Tibial nerve (tissue), 4 donors: Measurements from ENCODE around the gene TERT. TPM values are rescaled to one million over a fixed set of nuclear protein-coding genes. Genes with fewer than 3 reads are reported as not detected.
"Not testable (repeated sequence)": the region's sequence is repeated elsewhere in the genome, so short reads cannot be mapped to it uniquely, and the experiment has no call there.

ENCODE experiments used
- DNase-seq, 2 donors: peaks; one replicate each; pipeline ENCODE4 v3.0.0-alpha.2; 2019; ENCODE audit warnings: low spot score in 2 of 2
- H3K27ac ChIP-seq, 4 donors: fragments of 200-600 bp; sonication (generic) in 3 of 4; one replicate each; pipeline ENCODE4 v1.5.1; 2017 to 2019; ENCODE audit warnings: mild to moderate bottlenecking in 1 of 4
- H3K27me3 ChIP-seq, 2 donors: fragments of 200-600 bp; sonication (generic) in 1 of 2; one replicate each; pipeline versions ENCODE4 v1.5.1 to v1.6.0; 2017 to 2019
- H3K36me3 ChIP-seq, 3 donors: fragments of 200-600 bp; sonication (generic); one replicate each; pipeline ENCODE4 v1.5.1; 2018 to 2019
- H3K4me1 ChIP-seq, 4 donors: fragments of 200-600 bp; sonication (generic) in 3 of 4; one replicate each; pipeline ENCODE4 v1.5.1; 2017 to 2019
- H3K4me3 ChIP-seq, 4 donors: fragments of 200-600 bp; sonication (generic) in 3 of 4; one replicate each; pipeline ENCODE4 v1.5.1; 2017 to 2019; ENCODE audit warnings: mild to moderate bottlenecking in 1 of 4, moderate library complexity in 1 of 4
- H3K9me3 ChIP-seq, 4 donors: fragments of 200-600 bp; sonication (generic) in 3 of 4; one replicate each; pipeline ENCODE4 v1.5.1; 2017 to 2019
- EP300 ChIP-seq, 2 donors: sonication (generic); formaldehyde crosslinking; IDR thresholded peaks; one replicate each; pipeline ENCODE4 v1.6.1; 2017; ENCODE audit warnings: antibody characterized with exemption in 2 of 2, mild to moderate bottlenecking in 1 of 2
- POLR2A ChIP-seq, 2 donors: fragments of 450-650 bp; IDR thresholded peaks; one replicate each; pipeline ENCODE4 v1.6.1; 2017; ENCODE audit warnings: antibody characterized with exemption in 2 of 2, mild to moderate bottlenecking in 2 of 2, moderate library complexity in 2 of 2
- WGBS, 2 donors: methylation state at CpG; one replicate each; pipeline ENCODE4 v1.1.5; 2018; 5-methylcytosine and 5-hydroxymethylcytosine counted together
- total RNA-seq, 4 donors: library from RNA; depleted of rRNA; stranded (reverse); fragments of >200 nt; gene quantifications; one replicate each; pipeline ENCODE4 v1.1.0, GENCODE V29; 2016
- TF ChIP-seq, protein P1 (sequence below), 5 experiments: fragments of 200-600 bp in 3 of 5; fragments of 450-650 bp in 2 of 5; sonication (generic) in 3 of 5; IDR thresholded peaks; one replicate each; pipeline ENCODE4 v1.5.1; 2016 to 2019; ENCODE audit warnings: antibody characterized with exemption in 5 of 5, mild to moderate bottlenecking in 3 of 5, moderate library complexity in 2 of 5

Gene TERT
- total RNA-seq, 4 donors from 2014 or later = not detected

DNA sequence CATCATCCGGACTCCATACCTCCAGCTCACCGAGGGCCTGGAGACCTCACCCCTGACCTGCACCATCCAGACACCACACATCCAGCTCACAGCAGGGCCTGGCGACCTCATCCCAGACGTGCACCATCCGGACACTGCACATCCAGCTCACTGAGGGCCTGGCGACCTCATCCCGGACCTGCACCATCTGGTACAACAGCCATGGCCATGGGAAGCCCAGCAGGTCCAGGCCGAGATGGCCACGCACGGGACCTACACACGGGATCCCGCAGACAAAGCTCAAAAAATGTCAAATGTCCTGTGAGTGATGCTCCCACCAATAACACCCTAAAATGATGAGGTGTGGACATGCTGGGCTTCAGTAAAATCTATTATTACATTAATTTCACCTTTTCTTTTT is 9.7 kb downstream of the TERT start:
- Histone ChIP-seq H3K4me3 (no peak overlapping the region), H3K36me3 (no peaks in the 10 kb centered on the region), H3K27ac (no peak overlapping the region), H3K9me3 (peaks cover 0 to 11% (median 0%) of the 10 kb centered on the region in 4 donors), H3K4me1 (no peaks in the 10 kb centered on the region), H3K27me3 (no peaks in the 10 kb centered on the region)
- TF ChIP-seq, protein P1, sequence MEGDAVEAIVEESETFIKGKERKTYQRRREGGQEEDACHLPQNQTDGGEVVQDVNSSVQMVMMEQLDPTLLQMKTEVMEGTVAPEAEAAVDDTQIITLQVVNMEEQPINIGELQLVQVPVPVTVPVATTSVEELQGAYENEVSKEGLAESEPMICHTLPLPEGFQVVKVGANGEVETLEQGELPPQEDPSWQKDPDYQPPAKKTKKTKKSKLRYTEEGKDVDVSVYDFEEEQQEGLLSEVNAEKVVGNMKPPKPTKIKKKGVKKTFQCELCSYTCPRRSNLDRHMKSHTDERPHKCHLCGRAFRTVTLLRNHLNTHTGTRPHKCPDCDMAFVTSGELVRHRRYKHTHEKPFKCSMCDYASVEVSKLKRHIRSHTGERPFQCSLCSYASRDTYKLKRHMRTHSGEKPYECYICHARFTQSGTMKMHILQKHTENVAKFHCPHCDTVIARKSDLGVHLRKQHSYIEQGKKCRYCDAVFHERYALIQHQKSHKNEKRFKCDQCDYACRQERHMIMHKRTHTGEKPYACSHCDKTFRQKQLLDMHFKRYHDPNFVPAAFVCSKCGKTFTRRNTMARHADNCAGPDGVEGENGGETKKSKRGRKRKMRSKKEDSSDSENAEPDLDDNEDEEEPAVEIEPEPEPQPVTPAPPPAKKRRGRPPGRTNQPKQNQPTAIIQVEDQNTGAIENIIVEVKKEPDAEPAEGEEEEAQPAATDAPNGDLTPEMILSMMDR (IDR thresholded peaks at IDR 0.05) = no peak
- no peak for TF ChIP-seq POLR2A (IDR thresholded peaks at IDR 0.05)
- TF ChIP-seq EP300 (IDR thresholded peaks at IDR 0.05) = no peak
- 81 to 92% methylated on average over 8 to 12 of the region's 12 CpGs for WGBS, 2 donors
- no peak for DNase-seq

DNA sequence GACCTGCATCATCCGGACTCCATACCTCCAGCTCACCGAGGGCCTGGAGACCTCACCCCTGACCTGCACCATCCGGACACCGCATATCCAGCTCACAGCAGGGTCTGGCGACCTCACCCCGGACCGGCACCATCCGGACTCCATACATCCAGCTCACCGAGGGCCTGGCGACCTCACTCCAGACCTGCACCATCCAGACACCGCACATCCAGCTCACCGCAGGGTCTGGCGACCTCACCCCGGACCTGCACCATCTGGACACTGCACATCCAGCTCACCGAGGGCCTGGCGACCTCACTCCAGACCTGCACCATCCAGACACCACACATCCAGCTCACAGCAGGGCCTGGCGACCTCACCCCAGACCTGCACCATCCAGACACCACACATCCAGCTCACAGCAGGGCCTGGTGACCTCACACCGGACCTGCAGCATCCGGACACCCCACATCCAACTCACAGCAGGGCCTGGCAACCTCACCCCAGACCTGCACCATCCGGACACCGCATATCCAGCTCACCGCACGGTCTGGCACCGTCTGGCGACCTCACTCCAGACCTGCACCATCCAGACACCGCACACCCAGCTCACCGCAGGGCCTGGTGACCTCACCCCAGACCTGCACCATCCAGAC is 10.4 kb downstream of the TERT start:
- 81 to 94% methylated on average over 13 to 27 of the region's 27 CpGs for WGBS, 2 donors
- H3K4me3 ChIP-seq, H3K36me3 ChIP-seq, H3K4me1 ChIP-seq, H3K27me3 ChIP-seq, H3K27ac ChIP-seq, DNase-seq: not testable (repeated sequence)
- peaks cover 0 to 17% (median 0%) of the 10 kb centered on the region in 4 donors for H3K9me3 ChIP-seq

DNA sequence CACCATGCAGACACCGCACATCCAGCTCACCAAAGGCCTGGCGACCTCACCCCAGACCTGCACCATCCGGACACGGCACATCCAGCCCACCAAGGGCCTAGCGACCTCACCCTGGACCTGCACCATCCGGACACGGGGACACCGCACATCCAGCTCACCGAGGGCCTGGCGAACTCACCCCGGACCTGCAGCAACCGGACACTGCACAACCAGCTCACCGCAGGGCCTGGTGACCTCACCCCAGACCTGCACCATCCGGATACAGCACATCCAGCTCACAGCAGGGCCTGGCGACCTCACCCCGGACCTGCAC is 11.2 kb downstream of the TERT start:
- not testable (repeated sequence) for H3K4me1 ChIP-seq, H3K4me3 ChIP-seq, H3K27me3 ChIP-seq, H3K36me3 ChIP-seq, H3K27ac ChIP-seq, DNase-seq
- 91% methylated on average over 15 to 16 of the region's 16 CpGs for whole genome bisulfite sequencing, 2 donors
- H3K9me3 ChIP-seq = peaks cover 0 to 21% (median 0%) of the 10 kb centered on the region in 4 donors

DNA sequence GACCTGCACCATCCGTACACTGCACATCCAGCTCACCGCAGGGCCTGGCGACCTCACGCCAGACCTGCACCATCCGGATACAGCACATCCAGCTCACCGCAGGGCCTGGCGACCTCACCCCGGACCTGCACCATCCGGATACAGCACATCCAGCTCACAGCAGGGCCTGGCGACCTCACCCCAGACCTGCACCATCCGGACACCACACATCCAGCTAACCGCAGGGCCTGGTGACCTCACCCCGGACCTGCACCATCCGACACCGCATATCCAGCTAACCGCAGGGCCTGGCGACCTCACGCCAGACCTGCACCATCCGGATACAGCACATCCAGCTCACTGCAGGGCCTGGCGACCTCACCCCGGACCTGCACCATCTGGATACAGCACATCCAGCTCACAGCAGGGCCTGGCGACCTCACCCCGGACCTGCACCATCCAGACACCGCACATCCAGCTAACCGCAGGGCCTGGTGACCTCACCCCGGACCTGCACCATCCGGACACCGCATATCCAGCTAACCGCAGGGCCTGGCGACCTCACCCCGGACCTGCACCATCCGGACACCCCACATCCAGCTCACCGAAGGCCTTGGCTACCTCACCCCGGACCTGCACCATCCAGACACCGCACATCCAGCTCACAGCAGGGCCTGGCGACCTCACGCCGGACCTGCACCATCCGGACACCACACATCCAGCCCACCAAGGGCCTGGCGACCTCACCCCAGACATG is 11.7 kb downstream of the TERT start:
- H3K4me3 ChIP-seq, DNase-seq, H3K27ac ChIP-seq, H3K36me3 ChIP-seq, H3K27me3 ChIP-seq, H3K4me1 ChIP-seq: not testable (repeated sequence)
- 90 to 91% methylated on average over 39 to 40 of the region's 40 CpGs for WGBS, 2 donors
- H3K9me3 ChIP-seq = peaks cover 0 to 20% (median 0%) of the 10 kb centered on the region in 4 donors

DNA sequence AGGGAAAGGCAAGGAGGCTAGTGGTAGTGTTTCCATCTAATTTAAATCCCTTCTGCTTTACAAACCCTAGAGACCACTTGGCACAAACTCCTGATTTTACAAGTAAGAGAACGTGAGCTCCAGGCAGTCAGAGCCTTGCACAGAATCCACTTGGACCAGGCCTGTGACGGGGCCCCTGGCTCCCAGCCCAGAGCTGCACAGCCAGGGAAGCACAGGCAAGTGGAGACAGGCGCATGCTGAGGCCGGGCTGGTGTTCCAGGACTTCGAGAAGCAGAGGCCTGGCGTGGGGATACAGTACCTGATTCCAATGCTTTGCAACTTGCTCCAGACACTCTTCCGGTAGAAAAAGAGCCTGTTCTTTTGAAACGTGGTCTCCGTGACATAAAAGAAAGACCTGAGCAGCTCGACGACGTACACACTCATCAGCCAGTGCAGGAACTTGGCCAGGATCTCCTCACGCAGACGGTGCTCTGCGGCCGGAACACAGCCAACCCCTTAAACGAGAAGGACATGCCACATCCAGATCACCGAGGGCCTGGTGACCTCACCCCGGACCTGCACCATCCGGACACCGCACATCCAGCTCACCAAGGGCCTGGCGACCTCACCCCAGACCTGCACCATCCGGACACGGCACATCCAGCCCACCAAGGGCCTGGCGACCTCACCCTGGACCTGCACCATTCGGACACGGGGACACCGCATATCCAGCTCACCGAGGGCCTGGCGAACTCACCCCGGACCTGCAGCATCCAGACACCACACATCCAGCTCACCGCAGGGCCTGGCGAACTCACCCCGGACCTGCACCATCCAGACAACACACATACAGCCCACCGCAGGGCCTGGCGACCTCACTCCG is 12.5 kb downstream of the TERT start:
- no peak for DNase-seq

DNA sequence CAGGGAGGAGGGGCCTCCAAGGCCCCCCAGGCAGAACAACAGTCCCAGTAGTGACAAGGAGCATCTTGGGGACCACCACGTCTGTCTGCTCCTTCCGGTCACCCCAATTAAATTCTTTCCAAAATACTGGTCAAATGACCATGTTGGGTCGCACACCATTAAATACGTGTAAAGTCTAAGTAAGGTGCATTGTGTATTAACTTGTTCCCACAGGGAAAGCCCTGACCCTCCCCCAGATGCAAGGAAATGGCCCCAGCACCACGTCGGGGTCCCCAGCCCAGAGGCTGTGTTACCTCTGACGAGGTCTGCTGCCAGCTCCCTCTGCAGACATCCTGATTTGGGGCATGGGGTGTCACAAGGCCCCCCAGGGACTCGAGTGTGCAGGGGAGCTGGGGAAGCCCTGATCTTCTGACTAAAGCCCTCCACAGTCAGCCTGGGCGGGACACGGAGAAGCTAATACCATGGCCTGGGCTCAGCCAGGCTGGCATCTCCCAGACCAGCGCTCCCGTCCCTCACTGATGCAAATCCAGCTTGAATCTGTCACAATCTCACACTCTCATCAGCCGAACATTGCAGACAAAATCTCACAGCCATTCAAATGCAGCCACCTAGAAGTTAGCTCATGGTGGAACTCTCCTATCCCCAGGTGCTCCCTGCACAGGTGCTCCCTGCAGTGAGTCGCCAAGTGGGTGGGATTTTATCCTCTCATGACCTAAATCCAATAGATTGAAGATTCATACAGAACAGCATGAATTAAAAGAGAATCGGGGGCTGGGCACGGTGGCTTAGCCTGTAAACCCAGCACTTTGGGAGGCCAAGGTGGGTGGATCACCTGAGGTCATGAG is 13.6 kb downstream of the TERT start:
- TF ChIP-seq, protein P1 (IDR thresholded peaks at IDR 0.05) = no peak
- no peak for TF ChIP-seq EP300 (IDR thresholded peaks at IDR 0.05)
- Histone ChIP-seq H3K4me3 (no peak overlapping the region), H3K27me3 (no peaks in the 10 kb centered on the region), H3K9me3 (peaks cover 0 to 33% (median 0%) of the 10 kb centered on the region in 4 donors), H3K36me3 (no peaks in the 10 kb centered on the region), H3K27ac (no peak overlapping the region), H3K4me1 (no peaks in the 10 kb centered on the region)
- 83 to 87% methylated on average over 14 to 16 of the region's 16 CpGs for WGBS, 2 donors
- DNase-seq = no peak

More for the DNA sequence above, 12.5 kb downstream of the TERT start:
- Histone ChIP-seq H3K27ac (no peak overlapping the region), H3K4me3 (no peak overlapping the region), H3K9me3 (peaks cover 0 to 26% (median 0%) of the 10 kb centered on the region in 4 donors), H3K27me3 (no peaks in the 10 kb centered on the region), H3K36me3 (no peaks in the 10 kb centered on the region), H3K4me1 (no peaks in the 10 kb centered on the region)
- WGBS, 2 donors = 81 to 84% methylated on average over 36 to 37 of the region's 37 CpGs
- TF ChIP-seq, protein P1 (IDR thresholded peaks at IDR 0.05) = no peak
- TF ChIP-seq EP300 (IDR thresholded peaks at IDR 0.05) = no peak
- no peak for TF ChIP-seq POLR2A (IDR thresholded peaks at IDR 0.05)
